Stimulated activated CD8-positive, alpha-beta memory T cell treated with anti-CD3 and anti-CD28 coated beads, Interleukin-2, amount 100 ng/mL, for 48 hours (primary cell): Measurements from ENCODE around the gene ATP8A1.

Experiments used
- DNase-seq, 2 donors: peaks; one replicate each; pipeline ENCODE4 v3.0.0-alpha.2; 2020; ENCODE audit warnings: low read depth in 2 of 2

ATP8A1 gene

DNA sequence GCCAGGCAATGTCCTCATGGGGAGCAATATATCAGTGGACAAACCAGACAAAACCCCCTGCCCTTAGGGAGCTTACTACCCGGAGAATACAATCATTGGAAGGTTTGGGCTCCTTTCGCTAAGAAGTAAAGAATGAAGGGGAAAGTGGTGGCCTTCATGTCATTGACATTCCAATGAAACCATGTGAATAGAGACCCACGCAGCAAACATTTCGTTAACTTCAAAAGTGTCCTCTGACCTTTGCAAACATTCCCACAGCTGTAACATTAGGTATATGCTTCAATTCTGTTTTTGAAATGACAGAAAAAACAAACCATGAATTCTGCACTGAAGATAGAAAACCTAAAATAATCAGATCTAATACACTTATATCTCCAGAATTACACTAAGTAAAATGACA lies 7.0 kb downstream of the ATP8A1 start:
- no peak for DNase-seq

DNA sequence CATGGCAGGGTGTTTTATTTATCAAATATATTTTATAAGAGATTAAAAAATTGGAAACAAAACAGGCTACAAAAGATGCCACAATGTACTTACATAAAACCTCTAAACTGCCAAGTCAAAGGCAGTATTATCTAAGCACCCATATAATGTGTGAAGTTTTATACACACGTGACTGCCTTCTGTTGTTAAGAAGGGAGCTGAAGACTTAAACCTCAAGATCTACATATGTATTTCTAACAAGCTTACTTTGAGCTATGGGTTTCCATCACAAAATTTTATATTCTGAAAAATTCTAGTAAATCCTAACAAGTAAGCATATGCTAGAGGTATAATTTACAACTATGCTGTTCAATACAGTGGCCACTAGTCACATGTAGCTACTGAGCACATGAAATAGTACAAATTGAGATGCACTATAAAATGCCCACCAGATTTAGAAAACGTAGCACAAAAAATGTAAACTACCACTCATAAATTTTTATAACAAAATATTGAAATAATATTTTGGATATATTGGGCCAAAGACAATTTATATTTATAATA lies 9.8 kb downstream of the ATP8A1 start:
- no peak for DNase-seq

DNA sequence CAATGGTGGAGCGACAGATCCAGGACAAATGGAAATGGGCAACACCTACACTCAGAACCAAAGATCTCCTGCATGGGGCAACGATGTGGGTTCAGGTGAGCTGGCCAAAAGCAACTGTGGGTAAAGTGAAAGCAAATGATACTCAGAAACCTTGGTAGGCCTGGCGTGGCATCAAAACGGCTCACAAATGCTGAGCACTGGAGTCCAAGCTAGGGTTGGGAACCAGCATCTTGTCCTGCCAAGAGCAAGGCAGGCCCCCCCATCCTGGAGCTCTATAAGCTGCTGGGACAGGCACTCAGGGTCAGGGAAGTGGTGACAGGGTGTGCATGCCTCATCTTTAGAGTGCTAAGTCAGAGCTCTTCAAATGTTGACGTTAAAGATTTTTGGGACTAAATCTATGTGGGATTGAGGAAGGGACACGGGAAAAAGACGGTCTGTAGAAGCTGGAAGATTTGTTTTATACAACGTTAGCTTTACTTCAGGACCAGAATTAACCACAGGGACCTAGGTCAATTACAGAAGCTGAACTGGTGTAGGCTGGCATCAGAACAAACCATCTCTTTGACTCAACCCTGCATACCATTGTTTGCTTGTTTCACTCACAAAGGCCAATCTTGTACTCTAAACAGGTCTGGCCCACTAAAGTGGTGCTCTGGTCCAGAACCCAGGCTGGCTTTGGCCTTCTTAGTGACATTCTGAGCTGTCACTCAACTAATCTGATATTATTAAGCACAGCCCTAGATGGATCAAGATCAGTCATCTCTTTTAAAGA lies 10.7 kb downstream of the ATP8A1 start:
- DNase-seq = no peak

GRCh38 chr4:42644897-42645296 lies 12.0 kb downstream of the ATP8A1 start:
- no peak for DNase-seq

DNA sequence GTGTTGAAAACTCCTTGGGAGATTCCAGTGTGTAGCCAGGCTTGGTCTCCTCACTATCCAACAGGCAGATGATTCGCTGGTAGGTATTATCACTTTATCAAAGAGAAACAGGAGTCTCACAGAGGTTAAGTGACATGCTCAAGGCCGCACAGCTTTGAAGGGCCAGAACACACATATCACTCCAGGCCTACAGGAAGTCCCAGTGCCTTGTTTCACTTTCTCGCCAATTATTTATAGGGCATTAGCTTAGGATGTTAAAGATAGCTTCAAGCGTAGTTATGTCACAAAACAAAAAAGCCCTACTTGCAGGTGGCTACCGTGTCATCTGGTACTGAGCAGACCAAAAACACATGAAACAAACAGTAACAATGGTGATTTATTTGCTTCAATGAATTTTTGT lies 13.2 kb downstream of the ATP8A1 start:
- no peak for DNase-seq

DNA sequence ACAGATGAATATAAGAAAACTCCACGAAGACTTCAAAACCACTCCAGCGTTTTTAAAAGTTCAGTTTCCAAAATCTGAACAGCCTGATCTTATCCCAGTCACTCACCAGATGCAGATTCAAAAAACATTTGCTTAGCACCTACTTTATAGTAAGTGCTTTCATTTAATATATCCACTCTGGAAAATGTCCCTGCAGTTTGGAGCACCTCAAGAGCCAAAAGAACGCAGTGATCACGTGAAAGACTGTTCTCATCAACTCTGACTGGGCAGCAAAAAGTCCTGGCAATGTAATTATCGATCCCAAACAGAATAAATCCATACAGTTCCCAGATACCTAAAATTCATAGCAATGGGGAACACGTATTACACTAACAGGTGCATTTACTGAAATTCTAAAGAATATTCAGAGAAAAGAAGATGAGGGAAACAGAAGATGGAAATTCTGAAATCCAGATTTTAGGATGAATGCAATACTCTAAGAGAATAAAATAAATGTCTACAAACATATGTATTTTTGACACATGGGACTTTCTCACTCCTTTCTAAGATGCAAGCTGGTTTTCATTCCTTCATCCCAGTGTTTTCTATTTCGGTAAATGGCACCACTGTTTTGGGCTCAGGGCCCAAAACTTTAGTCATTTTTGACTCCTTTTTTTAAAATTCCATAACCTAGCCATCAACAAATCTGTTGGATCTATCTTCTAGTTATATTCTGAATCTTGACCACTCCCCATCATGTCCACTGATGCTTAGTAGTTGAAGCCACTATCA lies 13.9 kb downstream of the ATP8A1 start:
- DNase-seq = no peak

DNA sequence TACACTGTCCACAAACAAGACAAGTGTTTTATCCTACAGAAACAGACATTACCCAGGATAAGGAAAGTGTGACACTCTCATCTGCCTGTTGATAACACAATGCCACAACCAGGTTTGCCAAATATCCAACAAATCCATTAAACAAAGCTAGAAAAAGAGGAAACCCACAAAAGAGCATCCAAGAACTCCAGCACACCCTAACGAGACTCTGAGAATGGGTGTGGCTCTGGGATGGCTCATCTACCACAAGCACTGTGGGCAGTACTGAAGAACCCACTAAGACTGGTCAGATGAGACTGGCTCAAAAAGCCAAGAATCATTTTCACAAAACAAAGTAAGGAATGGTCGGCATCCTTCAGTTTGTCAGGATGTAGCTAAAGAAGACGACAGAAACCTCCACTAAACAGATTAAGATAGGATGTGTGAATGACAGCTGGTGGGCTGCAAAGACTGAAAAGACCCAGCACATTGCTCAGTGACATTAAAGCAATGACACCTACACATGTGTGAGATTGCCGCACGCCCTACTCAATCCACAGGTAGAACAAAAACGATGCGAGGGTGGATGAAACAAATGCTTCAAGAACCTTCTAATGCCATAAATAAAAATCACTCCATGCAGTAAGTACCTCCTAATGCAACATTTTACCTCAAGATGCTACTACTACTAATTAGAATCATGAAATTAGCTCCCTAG lies 14.7 kb downstream of the ATP8A1 start:
- DNase-seq = no peak

DNA sequence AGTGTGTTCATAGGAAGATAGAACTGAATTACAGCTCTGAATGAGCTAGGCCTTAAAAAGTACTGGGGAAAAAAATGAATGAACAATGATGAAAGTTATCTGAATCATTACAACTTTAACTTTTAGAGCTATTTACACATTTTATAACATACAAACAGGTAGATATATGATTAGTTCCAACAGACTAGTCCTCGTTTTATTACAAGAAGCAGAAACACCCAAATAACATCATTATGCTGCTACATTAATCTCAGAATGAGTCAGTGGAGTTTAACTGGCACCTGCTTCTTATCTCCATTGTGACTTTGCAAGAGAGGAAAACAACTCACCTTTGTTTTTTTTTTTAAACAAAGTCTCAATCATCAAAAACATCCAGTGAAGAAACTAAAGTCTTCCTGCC lies 15.2 kb downstream of the ATP8A1 start:
- no peak for DNase-seq

DNA sequence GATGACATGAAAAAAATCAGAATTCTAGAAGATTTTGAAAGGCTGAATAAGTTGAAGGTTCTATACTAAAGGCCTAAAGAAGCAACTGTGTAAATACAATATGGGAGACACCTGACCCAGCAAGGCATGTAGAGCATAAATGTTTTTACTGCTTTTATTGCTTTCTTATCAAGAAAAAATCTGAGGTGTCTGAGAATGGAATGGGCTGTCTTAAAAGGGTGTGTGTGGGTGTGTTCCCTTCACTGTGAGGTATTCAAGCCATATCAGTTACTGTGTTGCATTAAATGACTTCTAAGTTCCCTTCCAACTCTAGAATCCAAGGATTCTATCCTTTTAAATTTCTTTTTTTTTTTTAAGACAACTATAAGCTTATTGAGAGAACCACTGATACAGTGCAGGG lies 15.7 kb downstream of the ATP8A1 start:
- no peak for DNase-seq

GRCh38 chr4:42640613-42641012 lies 16.3 kb downstream of the ATP8A1 start:
- DNase-seq = no peak

DNA sequence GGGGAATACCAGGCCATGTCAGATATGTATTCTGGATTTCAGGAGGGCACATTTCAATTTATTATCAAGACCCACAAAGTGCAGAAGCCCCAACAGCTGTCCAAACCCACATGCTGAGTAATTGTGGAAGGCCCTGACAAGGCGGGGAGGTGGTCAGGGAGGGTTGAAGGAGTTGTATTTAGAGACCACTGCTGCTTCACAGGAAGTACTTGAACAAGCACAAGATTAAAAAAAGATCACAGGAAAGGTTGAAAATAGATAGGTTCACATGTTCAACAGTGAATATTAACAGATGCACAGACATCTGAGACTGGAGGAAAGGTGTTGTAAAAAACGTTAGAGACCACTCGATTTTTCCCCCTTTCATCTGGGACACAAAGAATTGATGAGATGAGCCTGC lies 17.9 kb downstream of the ATP8A1 start:
- no peak for DNase-seq

DNA sequence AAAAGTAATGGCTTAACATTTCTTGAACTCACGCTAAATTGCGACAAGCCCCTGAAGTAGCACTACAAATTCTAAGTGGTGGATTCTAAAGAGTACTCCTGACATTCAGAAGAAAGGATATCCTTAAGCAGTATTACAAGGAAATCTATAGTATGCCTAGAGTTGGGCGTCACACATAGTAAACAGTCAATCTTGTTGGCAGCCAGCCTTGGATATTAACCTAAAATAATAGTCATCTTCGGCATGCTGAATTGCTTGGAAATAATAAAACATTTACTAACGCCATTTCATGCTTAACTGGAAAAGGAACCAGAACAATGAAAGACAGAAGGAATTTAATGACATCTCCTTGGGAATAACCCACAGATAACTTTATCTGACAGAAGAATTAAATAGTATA lies 18.6 kb downstream of the ATP8A1 start:
- DNase-seq = no peak

DNA sequence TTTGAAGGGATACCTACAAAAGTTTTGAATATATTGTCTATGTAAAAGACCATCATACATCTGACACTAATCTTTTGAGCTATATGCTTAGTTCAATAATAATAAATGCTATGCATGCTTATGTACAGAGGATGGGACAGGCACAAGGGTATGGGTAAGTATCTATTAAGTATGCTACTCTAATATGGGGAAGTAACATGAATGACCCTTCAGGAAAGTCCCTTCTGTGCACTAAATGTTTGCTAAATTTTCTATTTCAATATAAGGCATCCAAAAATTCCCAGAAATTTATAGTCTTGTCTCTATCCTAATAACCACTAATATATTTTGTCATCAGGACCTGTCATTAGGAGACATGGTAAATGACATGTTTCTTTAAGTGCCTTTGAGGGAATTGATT lies 19.0 kb downstream of the ATP8A1 start:
- no peak for DNase-seq

DNA sequence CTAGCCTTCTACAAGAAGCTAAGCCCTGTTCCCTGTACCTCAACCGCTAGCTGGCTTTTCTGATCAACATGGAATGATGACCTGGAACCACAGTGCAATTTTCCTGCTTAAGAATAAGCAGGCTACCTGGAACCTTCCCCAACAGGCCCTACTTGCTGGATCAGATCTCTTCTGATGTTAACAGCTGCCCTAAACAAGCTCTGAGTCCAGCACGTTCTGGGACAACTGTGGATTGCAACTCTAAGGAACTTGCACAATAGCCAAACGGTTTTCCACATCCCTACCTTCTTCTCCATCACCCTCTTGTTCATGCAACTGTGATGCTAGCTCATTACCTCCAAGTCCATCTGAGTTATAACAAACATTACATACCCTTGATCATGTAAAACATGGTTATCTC lies 19.8 kb downstream of the ATP8A1 start:
- no peak for DNase-seq

GRCh38 chr4:42636645-42636949 lies 20.3 kb downstream of the ATP8A1 start:
- DNase-seq = no peak

DNA sequence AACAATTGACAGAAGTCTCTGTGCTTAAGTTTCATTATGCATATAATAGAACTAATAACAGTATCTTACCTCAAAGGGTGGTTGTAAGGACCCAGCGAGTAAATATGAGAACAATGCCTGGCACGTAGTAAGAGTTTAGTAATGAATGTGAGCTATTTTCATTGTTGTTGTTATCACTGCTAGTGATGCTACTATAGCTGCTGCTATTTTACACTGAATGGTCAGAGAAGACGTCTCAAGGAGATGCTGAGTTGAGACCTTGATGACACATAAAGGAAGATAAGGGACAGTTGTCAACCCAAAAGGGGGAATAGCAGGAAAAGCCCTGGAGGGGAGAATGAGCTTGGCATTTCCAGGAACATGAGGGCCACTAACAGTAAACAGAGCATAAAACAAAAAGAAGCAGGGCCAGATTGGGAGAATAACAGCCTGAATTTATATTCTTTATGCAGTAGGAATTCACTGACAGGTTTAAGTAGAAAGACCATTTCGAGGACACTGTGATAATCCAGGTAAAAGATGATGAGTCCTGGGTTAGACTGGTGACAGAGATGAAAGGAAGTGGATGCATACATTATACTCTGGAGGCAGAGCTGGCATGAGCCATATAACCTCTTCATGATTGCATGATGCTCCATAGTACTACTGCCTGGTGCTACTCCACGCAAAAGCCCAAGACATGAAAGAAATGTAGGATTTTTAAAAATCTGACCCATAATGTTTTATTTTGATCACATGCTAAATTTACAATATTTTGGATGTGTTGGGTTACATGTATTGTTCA lies 23.1 kb downstream of the ATP8A1 start:
- no peak for DNase-seq

GRCh38 chr4:42632653-42633382 lies 24.1 kb downstream of the ATP8A1 start:
- DNase-seq = no peak

DNA sequence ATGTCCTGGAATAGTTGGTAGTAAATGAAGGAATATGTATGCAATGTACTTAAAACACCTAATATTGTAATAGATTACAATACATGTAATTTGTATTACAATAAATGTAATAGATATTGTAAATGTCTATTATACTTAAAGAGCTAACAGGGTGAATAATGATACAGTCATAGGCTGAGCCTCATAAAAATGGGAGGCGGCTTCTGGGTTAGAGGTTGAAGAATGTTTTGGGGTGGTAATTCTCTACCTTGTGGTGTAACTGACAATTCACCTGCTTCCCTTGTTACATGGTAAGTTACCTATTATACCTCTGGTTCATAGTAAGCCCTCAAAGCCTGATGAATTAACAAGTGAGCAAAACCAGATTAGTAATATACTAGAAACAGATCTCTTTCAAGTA lies 26.0 kb downstream of the ATP8A1 start:
- no peak for DNase-seq

DNA sequence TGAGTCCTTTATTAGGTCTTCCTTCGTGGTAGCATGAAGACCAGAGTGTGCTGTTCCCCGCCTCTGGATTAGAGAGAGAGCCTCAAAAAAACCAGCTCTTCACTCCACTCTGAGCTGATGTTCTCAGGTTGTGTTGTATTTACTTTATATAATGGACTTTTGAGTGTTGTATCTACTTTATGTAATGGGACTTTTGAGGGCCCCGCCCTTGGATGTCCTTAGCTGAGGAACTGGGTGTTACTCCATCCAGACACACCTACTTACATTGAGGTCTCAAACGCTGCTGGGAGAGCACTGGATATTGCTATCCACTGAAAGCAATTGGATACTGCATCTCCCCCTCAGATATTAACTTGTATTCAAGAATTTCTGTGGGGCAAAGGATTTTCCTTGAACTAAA lies 28.2 kb downstream of the ATP8A1 start:
- DNase-seq = no peak

- peak in 1 of 2 donors; percentile 43 for DNase-seq
Observed at GRCh38 chr4:42627885-42628646, 28.8 kb downstream of the ATP8A1 start.
